GM21367 (cell line): ENCODE data around the gene SLA2.
"Not testable (repeated sequence)": the region's sequence is repeated elsewhere in the genome, so short reads cannot be mapped to it uniquely, and the experiment has no call there.

ENCODE experiments used
- ATAC-seq: cut with Tn5 transposase; IDR thresholded peaks from one replicate; pipeline ENCODE4 v1.9.1; 2021; ENCODE audit not compliant: unreplicated experiment

SLA2 gene

DNA sequence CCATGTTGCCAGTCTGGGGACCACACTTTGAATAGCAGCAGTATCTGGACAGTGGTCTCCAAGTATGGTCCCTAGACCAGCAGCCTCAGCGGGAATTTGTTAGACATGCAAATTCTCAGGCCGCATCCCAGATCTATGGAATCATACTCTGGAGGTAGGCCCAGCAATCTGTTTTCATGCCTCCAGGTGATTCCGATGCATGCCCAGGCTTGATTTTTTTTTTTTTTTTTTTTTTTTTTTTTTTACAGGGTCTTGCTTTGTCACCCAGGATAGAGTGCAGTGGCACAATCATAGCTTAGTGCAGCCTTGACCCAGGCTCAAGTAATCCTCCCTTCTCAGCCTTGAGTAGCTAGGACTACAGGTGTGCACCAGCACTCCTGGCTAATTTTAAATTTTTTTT lies 682 bp upstream of the SLA2 start:
- no peak for ATAC-seq

DNA sequence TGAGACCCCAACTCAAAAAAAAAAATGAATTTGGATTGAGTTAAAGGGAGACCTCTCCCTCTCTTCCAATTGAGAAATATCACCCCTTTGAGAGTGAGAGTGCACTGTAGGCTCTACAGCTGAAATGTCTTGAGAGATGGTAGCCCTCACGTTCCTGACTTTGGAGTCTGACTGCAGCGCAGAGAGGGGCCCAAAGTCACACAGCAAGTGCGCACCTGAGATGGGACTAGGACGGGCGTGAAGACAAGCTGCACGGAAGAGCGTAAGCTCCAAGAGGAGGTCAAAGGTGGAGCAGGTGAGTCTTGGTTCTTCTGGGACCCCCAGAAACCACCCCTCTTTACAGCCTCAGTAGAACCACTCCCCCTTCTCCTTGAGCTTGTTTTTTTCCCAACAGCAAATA lies 643 bp downstream of the SLA2 start:
- ATAC-seq = no peak

DNA sequence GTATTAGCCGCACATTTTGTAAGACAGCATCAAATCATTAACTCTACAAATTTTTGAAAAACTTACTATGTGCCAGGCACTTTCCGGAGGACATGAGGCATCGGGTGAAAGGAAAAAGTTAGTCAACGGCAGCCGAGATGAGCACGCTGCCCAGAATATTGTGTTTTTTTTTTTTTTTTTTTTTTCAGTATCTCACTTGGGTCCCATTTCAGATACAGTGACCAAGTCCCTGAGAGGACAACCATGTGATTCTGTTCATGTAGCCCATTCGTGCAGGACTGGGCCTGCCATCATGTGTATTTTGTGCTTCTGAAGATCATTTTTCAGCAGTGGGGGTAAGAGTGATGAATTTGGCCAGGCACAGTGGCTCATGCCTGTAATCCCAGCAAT lies 1.3 kb downstream of the SLA2 start:
- no peak for ATAC-seq

DNA sequence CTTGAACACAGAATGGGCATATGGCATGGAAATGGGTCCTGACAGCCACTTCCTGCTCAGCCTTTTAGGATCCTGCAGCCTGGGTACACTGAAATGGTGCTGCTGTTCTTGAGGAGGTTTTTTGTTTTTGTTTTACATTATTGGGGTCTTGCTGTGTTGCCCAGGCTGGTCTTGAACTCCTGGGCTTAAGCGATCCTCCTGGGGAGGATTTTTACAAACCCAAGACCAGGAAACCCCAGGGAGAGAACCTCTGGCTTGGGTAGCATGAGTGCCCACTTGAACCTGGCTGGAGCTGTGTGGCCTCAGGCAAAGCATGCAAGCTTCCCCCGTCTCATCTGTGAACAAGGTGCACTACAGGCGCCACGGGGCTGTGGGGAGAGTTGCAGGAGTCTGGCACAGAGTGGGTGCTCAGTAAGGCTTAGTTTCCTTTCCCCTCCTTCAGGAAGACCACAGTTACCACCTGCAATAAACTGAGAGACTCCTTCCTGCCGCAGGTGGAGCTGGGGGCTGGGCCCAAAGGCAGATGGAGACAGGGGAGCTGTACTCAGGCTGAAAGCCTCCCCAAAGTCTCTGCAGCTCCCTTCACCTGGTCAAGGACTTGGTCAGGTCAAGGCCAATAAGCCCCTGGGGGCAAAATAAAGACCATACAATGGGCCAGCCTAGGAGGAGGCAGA lies 1.8 kb downstream of the SLA2 start:
- no peak for ATAC-seq

DNA sequence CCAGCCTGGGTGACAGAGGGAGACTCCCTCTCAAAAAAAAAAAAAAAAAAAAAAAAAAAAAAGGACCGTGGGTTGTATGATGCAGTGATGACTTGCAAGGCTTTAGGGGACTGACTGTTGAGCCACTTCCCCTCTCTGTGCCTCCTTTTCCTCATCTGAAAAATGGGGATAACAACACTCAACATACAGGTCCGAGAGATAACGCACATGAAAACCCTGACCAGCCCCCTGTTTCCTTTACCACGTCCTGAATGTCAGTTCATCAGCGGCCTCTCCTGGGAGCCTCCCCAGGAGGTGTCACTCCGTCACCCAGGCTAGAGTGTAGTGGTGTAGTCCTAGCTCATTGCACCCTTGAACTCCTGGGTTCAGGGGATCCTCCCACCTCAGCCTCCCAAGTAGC lies 3.9 kb downstream of the SLA2 start:
- ATAC-seq = no peak

DNA sequence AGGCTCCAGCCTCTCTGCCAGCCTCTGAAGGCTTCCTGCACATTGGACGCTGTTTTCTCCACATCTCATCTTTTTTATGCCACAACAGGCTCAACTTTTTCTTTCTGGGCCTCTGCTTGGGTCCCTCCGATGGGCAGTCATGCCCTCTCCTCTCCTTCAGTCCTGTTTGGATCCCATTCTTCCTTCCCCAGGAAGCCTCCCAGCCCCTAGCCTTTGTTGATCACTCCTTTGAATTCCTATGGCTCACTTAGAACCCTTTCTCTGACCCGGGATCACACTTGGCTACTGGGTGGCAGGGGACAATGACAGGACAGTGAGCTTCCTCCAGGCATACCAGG lies 4.5 kb downstream of the SLA2 start:
- ATAC-seq = no peak

DNA sequence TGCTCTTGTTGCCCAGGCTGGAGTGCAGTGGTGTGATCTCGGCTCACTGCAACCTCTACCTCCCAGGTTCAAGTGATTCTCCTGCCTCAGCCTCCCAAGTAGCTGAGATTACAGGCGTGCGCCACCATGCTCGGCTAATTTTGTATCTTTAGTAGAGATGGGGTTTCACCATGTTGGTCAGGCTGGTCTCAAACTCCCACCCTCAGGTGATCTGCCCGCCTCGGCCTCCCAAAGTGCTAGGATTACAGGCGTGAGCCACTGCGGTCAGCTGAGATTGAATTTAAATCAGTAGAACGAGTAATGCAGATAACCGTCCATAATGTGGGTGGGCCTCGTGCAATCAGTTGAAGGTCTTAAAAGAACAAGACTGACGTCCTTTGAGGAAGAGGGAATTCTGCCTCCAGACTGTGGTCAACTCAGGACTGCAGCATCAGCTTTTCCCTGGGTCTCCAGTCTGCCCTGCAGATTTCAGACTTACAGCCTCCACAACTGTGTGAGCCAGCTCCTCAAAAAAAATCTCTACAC lies 7.1 kb downstream of the SLA2 start:
- not testable (repeated sequence) for ATAC-seq

DNA sequence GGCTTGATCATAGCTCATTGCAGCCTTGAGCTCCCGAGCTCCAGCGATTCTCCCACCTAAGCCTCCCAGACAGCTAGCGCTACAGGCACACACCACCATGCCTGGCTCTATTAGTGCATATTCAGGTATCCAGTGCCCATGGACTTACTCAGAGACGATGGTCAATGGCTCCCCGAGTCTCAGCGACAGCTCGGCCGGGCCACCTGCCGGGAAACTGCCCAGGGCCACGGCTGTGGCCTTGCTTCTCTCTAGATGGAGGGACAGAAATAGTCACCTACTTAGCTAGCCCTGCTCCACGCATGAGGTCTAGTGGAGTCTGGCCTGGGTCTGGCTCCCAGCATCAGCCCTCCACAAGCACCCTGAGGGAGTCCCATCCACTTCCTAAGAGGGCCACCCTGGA lies 11.7 kb downstream of the SLA2 start:
- ATAC-seq = no peak

DNA sequence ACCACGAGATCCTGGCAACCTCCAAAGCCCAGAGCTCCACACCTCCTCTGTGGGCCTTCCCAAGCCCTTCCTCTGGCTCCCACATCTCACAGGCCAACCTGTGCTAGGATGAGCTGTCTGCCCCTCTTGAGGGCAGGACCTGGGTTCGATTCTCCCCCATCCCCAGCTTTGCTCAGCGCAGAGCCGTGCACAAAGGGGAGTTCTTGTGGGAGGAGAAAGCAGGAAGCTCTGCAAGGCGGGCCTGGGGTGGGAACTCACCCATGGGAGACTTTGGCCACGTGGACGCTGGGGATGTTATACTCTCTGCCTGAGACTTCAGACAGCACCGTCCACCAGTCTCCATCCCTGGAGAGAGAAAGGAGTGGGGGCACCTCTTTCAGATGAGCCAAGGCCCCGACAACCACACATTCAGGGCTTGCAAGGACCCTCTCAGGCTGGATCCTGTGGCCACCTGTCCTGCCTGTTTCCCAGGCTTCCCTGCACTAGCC lies 12.7 kb downstream of the SLA2 start:
- ATAC-seq = no peak

DNA sequence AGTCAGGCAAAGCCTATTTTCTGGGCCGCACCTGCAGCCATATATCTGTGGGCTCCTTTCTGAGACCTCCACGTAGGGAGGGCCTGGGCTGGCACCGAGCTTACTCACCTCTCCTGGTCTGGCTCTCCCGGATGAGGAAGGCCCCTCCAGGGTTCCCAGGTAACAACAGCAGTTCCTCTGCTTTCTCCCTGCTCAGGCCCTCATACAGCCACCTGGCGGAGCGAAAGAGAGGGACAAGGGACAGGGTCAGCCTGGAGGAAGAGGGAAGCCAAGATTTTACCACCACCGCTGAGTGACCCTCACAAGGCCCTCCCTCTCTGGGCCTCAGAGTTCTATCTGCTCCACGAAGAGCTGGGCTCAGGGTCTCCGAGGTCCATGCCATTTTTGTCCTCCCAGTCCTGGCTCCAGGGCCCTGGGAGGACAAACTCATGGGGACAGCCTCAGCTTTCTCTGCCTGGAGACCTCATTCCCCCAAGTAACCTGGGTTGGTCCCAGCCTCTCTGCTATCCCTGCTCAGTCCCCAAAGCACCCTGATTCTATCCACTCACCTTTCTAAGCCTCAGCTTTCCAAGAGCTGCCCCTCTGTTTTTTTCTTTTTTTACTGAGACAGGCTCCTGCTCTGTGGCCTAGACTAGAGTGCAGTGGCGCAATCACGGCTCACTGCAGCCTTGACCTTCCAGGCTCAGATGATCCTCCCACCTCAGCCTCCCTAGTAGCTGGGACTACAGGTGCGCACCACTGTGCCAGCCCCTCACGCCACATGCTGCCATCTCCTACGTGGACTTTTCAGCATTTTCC lies 13.3 kb downstream of the SLA2 start:
- no peak for ATAC-seq

DNA sequence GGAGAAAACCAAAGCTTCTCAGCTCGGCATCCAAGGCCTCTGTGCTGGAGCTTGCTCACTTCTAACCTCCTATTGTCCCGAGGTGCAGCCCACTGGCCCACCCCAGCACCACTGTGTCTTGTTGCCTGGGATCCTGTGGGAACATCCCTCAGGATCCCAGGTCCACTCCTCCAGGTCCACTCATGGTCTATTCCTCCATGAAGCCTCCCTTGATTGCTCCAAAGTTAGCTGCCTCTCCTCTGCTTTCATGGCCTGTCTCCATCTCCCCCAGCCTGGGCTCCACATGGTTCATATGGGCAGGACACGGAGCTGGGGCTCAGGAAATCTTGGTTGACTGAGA lies 13.9 kb downstream of the SLA2 start:
- ATAC-seq = no peak

DNA sequence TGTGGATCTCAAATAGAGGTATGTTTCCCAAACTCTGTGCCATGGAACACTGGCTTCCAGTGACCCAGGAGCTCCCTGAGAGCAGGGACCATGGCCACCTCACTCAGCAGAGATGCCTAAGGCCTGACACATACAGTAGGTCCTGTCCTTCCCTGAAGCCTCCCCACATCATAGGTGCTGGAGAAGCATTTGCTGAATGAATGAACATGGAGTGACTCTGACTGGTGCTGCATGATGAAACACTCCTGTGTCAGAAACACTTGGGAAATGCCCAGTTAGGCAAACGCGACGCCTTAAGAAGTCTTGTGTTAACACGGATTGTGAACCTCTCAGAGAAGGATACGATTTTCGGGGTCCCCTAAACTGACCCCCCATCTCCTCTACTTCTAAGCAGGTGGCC lies 14.3 kb downstream of the SLA2 start:
- no peak for ATAC-seq

DNA sequence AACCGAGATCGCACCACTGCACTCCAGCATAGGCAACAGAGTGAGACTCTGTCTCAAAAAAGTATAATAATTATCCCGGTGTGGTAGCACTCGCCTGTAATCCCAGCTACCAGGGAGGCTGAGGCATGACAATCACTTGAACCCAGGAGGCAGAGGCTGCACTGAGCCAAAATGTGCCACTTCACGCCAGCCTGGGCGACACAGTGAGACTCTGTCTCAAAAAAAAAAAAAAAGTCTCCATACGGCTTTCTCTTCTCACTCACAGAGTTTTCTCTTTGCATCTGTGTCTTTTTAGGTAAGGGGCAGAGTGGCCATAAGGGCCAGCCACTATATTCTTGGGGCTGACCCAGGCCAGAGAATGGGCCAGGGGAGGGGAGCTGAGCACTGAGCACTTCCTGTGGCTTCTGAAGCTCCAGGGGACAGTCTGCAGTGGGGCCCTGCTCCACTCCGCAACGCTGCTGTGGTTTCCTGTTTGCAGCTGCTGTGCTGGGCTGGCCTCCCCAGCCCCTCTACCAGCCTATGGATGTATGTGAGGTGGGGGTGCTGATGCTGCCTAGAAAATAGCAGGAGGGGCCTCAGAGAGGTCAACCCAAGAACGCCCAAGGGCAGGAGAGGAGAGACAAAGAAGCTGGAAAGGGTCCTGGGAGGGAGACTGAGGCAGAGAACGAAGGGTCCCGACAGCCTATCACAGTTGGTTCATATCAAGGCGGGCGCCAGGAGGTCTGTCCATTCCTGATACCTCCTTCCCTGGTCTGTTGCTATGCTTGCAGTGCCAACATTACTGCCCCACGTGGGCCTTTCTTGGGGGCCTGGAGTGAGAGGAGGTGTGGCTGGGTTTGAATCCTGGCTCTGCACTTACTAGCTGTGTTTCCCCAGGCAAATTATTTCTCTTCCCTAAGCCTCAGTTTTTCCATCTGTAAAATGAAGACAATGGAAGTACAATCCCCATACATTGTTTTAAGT lies 16.0 kb downstream of the SLA2 start:
- ATAC-seq = no peak

DNA sequence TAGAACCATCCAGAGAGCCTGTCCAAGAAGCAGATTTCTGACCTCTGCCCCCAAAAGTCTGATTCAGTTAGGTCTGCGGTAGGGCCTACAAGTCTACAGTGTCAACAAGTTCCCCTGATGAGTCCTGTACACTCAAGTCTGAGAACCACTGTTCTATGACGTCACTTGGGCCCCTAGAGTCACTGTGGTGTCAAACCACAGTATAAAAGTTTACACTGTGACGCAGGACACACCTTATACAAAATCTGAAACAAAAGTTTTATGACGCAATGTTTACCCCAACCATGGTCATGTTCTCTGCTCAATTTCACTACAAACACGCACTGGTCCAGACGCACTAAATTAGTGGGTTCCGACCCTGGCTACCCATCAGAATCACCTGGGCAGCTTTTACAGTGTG lies 17.9 kb downstream of the SLA2 start:
- no peak for ATAC-seq

DNA sequence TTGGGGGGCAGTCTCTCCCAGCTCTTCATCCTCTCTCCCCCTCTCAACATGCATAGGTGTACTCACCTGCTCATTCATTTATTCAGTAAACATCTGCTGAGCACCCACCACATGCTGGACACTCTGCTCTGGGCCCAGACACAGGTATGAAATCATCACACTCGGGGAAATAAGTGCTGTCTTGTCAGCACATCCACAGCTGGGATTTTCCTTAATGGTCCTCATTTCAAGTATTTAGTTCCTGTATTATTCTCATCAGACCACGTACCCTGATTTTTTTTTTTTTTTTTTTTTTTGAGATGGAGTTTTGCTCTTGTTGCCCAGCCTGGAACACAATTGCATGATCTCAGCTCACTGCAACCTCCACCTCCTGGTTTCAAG lies 21.1 kb downstream of the SLA2 start:
- ATAC-seq = no peak

DNA sequence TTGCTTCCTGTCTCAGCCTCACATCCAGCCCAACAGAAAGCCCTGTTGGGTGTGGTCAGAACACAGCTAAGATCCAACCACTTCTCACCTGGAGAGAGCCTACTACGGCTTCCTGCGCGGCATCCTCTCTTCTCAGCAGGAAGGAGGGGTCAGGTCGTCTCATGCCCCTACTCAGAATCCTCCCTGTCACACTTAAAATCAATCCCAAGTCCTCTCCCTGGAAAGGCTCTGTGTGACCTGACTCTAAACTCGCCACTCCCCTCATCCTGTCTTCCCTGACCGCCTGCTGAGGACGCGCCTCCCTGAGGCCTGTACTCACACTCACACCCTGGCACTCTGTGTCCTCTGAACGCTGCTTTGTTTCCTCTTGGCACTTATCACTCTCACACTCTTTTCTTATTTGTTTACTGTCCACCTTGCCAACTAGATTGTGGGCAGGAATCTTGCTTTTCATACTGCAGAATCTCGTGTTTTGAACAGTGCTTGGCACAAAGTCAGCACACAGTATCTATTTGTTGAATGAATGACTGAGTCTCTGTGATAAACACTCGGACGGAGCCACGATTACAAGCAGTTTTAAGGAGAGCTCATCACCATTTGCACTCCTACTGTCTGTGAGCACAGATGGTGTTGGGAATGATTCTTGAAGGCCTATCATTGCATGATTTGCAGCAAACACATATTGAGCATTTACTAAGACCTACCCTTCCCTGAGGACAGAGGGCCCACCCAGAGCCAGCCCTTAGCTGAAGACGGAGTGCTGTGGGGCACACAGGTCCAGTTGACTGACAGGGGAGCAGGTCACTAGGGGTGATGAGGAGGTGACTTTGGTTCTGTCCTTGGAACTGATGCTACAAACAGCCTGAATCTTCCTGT lies 21.7 kb downstream of the SLA2 start:
- no peak for ATAC-seq

DNA sequence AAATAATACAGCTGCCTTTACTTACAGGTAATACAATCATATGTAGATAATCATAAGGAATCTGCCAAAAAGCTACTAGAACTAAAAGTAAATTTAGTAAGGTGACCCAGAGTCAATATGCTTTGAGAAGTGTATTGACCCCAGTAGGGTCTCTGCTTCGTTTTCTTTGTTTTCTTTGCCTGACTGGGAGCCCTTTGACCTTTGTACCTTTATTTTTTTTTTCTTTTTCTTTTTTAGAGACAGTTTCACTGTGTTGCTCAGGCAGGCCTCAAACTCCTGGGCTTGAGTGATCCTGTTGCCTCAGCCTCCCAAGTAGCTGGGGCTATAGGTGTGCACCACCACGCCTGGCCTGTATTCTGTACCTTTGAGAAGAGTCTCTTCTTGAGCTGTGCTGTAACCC lies 22.6 kb downstream of the SLA2 start:
- no peak for ATAC-seq

DNA sequence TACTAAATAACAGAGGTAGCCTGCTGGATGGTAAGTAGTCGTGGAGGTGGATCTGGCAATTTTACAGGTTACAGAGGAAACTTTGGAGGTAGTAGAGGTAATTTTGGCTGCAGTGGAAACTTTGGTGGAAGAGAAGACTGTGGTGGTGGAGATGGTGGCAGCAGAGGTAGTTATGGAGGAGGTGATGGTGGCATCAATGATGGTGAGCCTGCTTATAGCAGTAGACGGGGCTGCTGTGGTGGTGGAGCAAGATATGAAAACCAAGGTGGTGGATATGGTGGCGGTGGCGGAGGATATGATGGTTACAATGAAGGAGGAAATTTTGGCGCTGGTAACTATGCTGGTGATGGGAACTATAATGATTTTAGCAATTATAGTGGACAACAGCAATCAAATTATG lies 25.1 kb downstream of the SLA2 start:
- no peak for ATAC-seq

DNA sequence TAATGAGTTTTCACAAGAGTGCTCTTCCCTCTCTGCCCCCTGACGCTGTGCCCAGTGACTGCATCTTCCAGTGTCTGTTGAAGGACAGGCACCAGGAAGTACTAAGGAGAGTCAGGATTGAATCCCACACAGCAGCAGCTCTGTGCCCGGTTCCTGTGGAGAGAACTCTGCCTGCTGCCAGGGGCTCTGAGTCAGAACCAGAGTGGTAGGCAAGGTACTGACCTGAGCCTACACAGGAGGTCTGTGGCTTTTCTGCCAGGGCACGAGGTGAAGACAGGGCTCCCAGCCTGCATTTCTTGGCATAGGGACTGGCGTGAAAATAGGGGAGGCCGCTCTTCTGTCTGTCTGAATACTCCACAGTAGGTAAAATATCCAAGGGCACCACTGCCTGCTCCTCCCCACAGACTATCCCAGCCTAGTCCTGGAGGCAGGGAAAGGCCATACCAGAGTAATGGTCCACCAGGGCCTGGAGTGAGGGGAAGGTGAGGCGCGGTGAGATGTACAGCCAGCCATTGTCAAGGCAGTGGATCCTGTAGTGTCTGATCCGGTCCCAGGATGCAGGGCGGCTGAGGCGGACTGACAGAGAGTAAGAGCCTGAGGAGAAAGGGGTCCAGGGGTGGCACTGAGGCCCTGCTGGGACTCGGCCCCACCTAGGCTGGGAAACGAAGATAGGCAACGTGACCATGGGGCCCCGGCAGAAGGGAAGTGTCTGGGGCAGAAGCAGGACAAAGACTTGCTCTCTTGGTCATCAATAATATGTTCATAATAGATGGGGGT lies 31.0 kb downstream of the SLA2 start:
- ATAC-seq = no peak

DNA sequence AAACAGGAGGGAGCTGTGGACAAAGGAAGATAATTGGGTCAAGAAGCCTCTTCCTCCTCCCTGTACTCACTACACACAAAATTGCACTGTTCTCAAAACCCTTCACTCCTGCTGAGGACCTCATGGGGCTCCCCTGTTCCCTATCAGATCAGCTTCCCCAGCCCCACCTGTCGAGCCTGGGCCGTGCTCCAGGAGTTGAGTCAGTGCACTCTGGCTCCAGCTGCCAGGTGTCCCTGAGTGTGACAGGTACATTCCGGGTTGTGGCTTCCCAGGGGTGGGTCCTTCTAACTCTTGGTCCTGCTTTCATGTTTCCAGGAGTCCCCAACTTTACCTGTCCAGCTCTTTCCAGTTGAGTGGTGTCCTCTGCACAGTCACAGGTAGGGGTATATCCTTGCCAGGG lies 32.0 kb downstream of the SLA2 start:
- no peak for ATAC-seq
